ENCODE data around the gene UTP4. TPM values are rescaled to one million over a fixed set of nuclear protein-coding genes. Genes with fewer than 3 reads are reported as not detected.

Gene UTP4
- total and polyA plus RNA-seq, 4 donors: 15.7 to 37.6 (median 26.6) TPM

Other genes with a start within 250 kb of the UTP4 start
- gene HAS3, start 27.0 kb upstream of the UTP4 start, total RNA-seq: 1 to 10 TPM in 1 of 2 donors, under 1 TPM in 1; 0.68 to 1.3 TPM
- gene HAS3, start 27.0 kb upstream of the UTP4 start, polyA plus RNA-seq: under 1 TPM; 0.54 to 0.88 TPM
- 10 to 100 TPM; 73.2 to 77.3 TPM for gene CHTF8, start 61 bp upstream of the UTP4 start, total RNA-seq
- 10 to 100 TPM; 53.3 to 53.8 TPM for gene CHTF8, start 61 bp upstream of the UTP4 start, polyA plus RNA-seq
- gene SNTB2, start 54.5 kb downstream of the UTP4 start, total RNA-seq: 10 to 100 TPM; 49.6 to 67.1 TPM
- 1 to 10 TPM; 6.1 to 8.0 TPM for gene SNTB2, start 54.5 kb downstream of the UTP4 start, polyA plus RNA-seq
- 10 to 100 TPM; 28.6 to 30.0 TPM for gene VPS4A, start 178.7 kb downstream of the UTP4 start, total RNA-seq
- gene VPS4A, start 178.7 kb downstream of the UTP4 start, polyA plus RNA-seq: 10 to 100 TPM; 25.4 to 44.6 TPM
- 1 to 10 TPM; 5.7 to 6.0 TPM for gene PDF, start 197.9 kb downstream of the UTP4 start, total RNA-seq
- 1 to 10 TPM; 3.6 to 4.0 TPM for gene PDF, start 197.9 kb downstream of the UTP4 start, polyA plus RNA-seq
- 10 to 100 TPM; 21.5 to 29.4 TPM for gene COG8, start 206.9 kb downstream of the UTP4 start, total RNA-seq
- gene COG8, start 206.9 kb downstream of the UTP4 start, polyA plus RNA-seq: 10 to 100 TPM in 1 of 2 donors, 1 to 10 TPM in 1; 5.3 to 16.5 TPM
- gene NIP7, start 207.1 kb downstream of the UTP4 start, total RNA-seq: 10 to 100 TPM; 11.5 to 21.3 TPM
- 10 to 100 TPM in 1 of 2 donors, 1 to 10 TPM in 1; 7.1 to 14.5 TPM for gene NIP7, start 207.1 kb downstream of the UTP4 start, polyA plus RNA-seq
- gene TMED6, start 219.1 kb downstream of the UTP4 start, total RNA-seq: 1 to 10 TPM in 1 of 2 donors, under 1 TPM in 1; 0.84 to 1.1 TPM
- not detected for gene TMED6, start 219.1 kb downstream of the UTP4 start, polyA plus RNA-seq